Right forelimb (tissue), 1 donor: ENCODE measurements around the gene ZDBF2.
"Not testable (repeated sequence)": the region's sequence is repeated elsewhere in the genome, so short reads cannot be mapped to it uniquely, and the experiment has no call there.

Experiments used
- DNase-seq: peaks from one replicate; pipeline ENCODE4 v3.0.0-alpha.2; 2018

The ZDBF2 gene

GRCh38 chr2:206324869-206325268 lies 50.4 kb downstream of the ZDBF2 start:
- DNase-seq, result no peak

- DNase-seq, result no peak
These were observed 54.5 kb downstream of the ZDBF2 start for GRCh38 chr2:206328974-206329373.

- no peak for DNase-seq
These were observed 62.4 kb downstream of the ZDBF2 start for GRCh38 chr2:206336861-206337260.

- DNase-seq, result no peak
These were observed 63.5 kb downstream of the ZDBF2 start for GRCh38 chr2:206337956-206338355.

- DNase-seq, result no peak
These were observed 66.9 kb downstream of the ZDBF2 start for GRCh38 chr2:206341396-206341795.

- no peak for DNase-seq
These were observed 68.7 kb downstream of the ZDBF2 start for GRCh38 chr2:206343144-206343543.

GRCh38 chr2:206343816-206344215 lies 69.4 kb downstream of the ZDBF2 start:
- no peak for DNase-seq

GRCh38 chr2:206345606-206346005 lies 71.1 kb downstream of the ZDBF2 start:
- no peak for DNase-seq

GRCh38 chr2:206349375-206349774 lies 74.9 kb downstream of the ZDBF2 start:
- no peak for DNase-seq

GRCh38 chr2:206352571-206352970 lies 78.1 kb downstream of the ZDBF2 start:
- DNase-seq, result no peak

- no peak for DNase-seq
These were observed 79.2 kb downstream of the ZDBF2 start for GRCh38 chr2:206353685-206354084.

GRCh38 chr2:206354129-206354528 lies 79.7 kb downstream of the ZDBF2 start:
- no peak for DNase-seq

GRCh38 chr2:206356840-206357239 lies 82.4 kb downstream of the ZDBF2 start:
- not testable (repeated sequence) for DNase-seq

- DNase-seq, result not testable (repeated sequence)
These were observed 86.4 kb downstream of the ZDBF2 start for GRCh38 chr2:206360840-206361239.

- no peak for DNase-seq
These were observed 87.1 kb downstream of the ZDBF2 start for GRCh38 chr2:206361407-206362045.
